Measurements from ENCODE around the gene ANAPC10.

Gene ANAPC10

DNA sequence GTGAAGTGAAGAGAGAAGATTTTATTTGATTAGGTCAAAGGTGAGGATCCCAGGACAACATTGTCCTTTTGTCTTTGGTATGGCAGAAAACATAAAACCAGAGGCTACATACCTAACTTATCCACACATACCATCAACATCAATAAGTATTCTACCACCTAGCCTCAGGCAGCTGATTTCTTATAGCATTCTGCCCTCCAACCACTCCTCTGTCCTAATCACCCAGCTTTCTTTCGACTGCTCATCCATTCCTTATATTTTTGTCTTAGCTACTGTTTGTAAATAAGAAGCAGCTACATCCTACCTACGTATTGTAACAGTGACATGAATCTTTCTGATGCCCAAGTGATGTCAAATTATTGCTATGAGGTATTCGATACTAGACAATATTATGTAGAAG lies 129.4 kb downstream of the ANAPC10 start:
- DNase-seq (ENCODE audit: low read depth): no peak
- TF ChIP-seq, protein P1, sequence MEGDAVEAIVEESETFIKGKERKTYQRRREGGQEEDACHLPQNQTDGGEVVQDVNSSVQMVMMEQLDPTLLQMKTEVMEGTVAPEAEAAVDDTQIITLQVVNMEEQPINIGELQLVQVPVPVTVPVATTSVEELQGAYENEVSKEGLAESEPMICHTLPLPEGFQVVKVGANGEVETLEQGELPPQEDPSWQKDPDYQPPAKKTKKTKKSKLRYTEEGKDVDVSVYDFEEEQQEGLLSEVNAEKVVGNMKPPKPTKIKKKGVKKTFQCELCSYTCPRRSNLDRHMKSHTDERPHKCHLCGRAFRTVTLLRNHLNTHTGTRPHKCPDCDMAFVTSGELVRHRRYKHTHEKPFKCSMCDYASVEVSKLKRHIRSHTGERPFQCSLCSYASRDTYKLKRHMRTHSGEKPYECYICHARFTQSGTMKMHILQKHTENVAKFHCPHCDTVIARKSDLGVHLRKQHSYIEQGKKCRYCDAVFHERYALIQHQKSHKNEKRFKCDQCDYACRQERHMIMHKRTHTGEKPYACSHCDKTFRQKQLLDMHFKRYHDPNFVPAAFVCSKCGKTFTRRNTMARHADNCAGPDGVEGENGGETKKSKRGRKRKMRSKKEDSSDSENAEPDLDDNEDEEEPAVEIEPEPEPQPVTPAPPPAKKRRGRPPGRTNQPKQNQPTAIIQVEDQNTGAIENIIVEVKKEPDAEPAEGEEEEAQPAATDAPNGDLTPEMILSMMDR (IDR thresholded peaks at IDR 0.05; ENCODE audit: low read depth, low read length, missing control alignments): no peak
- H3K4me3 ChIP-seq (ENCODE audit: low read depth, low read length): no peak overlapping the region

DNA sequence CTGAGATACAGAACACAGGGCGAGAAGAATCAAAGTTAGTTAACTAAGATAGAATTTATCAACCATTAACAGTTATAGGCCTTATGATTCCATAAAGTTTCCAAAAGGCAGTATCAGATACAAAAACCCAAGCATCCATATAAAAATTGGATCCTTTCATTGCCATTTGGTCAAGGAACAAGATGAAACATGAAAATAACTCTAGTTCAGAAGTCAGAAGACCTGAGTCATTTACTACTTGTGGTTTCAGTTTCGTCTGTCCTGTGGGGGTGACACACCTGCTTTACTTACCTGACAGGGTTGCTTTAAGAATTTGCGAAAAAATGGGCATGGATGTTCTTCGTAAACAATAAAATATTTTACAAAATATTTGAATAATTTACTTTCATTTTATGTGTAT lies 130.8 kb downstream of the ANAPC10 start:
- DNase-seq (ENCODE audit: low read depth): peak; percentile 31
- no peak overlapping the region for H3K4me3 ChIP-seq (ENCODE audit: low read depth, low read length)
- TF ChIP-seq, protein P1 (IDR thresholded peaks at IDR 0.05; ENCODE audit: low read depth, low read length, missing control alignments): no peak

DNA sequence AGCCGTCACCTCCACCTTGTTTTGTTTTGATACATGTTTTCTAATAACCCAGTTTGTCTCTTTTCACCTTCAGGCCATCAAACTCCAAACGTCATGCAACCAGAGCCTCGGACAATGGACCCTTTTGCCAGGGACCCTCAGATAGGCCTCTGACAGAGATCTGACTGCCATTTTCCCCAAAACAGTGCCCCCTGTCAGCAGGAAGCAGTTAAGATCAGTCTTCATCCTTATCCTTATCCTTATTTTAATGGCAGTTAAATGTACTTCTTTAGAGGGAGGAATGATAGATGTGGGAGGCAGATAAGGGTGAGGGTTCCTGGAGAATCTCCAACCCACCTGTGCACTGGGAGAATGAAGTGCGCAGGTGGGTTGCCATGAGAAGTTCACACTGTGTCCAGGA lies 135.7 kb downstream of the ANAPC10 start:
- TF ChIP-seq, protein P1 (IDR thresholded peaks at IDR 0.05; ENCODE audit: low read depth, low read length, missing control alignments): no peak
- no peak overlapping the region for H3K4me3 ChIP-seq (ENCODE audit: low read depth, low read length)
- DNase-seq (ENCODE audit: low read depth): no peak

DNA sequence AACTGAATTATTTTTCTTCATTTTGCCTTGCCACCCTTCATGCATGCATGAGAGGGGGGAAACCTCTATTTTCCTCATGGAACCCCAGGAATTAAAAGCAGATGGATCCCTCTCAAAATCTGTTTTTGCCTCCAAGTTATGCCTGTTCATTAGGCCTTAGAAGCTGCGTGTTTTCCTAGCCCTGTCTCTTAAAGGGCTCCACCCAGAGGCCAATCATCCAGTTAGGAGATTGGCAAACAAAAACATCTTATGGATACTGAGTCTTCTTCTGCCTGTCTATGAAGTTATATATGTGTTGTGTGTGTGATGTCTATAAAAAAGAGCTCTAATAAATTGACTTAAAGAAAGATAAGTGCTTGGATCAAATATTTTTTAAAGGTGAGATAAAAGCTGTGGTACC lies 142.9 kb downstream of the ANAPC10 start:
- DNase-seq (ENCODE audit: low read depth): no peak
- no peak overlapping the region for H3K4me3 ChIP-seq (ENCODE audit: low read depth, low read length)
- TF ChIP-seq, protein P1 (IDR thresholded peaks at IDR 0.05; ENCODE audit: low read depth, low read length, missing control alignments): no peak

DNA sequence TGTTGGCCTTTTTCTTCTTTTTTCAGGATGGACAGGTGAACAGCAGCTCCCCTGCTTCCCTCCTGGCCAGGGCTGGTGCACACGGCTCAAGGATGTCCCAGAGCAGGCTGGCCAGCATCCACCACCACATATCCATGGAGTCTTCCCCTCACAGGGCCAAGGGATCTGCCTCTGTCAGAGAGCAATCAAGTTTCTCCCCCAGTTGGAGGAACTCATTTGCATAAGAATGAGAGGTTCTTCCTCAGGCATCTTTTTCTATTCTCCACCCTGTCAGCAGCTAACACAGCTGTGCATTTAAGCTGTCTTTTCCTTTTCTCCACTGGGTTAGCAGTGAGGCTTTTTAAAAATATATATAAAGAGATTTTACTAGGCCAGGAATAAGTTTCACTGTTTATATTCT lies 143.8 kb downstream of the ANAPC10 start:
- DNase-seq (ENCODE audit: low read depth): no peak
- H3K4me3 ChIP-seq (ENCODE audit: low read depth, low read length): no peak overlapping the region
- TF ChIP-seq, protein P1 (IDR thresholded peaks at IDR 0.05; ENCODE audit: low read depth, low read length, missing control alignments): no peak

DNA sequence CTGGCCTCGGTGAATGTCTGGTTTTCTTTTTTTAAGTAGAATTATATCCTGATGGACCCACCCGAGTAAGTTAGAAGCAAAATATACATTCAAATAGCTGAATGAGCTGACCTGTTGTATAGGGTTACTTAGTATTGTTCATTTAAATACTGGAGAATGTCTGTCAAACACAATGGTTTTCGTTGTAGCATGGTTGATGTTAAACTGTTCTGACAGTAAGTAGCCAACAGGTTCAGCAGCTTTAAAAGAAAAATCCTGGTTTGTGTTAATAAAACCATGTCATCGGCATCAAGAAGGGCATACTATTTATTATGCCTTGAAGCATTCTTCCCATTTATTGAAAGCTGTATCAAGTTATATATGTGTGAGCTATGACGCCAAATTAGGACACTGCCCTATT lies 149.6 kb downstream of the ANAPC10 start:
- DNase-seq (ENCODE audit: low read depth): no peak
- TF ChIP-seq, protein P1 (IDR thresholded peaks at IDR 0.05; ENCODE audit: low read depth, low read length, missing control alignments): no peak
- no peak overlapping the region for H3K4me3 ChIP-seq (ENCODE audit: low read depth, low read length)

DNA sequence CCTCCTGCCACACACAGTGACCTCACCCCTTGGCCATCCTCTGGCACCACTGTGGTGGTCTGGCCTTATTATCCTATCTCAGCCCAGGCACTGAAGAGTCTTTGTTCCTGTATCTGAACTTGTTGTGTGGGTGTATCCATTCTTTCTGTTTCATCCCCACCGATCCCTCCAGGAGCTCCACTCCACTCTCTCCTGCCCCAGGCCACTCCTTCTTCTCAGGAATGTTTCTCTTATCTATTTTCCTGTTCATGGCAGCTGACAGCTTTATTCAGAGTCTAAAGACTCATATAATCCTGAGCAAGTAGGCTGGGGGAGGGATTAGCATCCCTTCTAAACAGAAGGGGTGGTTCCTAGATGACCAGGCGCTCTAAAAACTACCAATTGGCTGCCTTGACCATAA lies 150.0 kb downstream of the ANAPC10 start:
- DNase-seq (ENCODE audit: low read depth): no peak
- H3K4me3 ChIP-seq (ENCODE audit: low read depth, low read length): no peak overlapping the region
- TF ChIP-seq, protein P1 (IDR thresholded peaks at IDR 0.05; ENCODE audit: low read depth, low read length, missing control alignments): no peak

All from GM12864 (cell line).